T-helper 1 cell (primary cell): ENCODE data around the gene ALOX15B.
"Not testable (repeated sequence)": the region's sequence is repeated elsewhere in the genome, so short reads cannot be mapped to it uniquely, and the experiment has no call there.

ENCODE experiments used
- DNase-seq, 5 donors: peaks; one replicate each; pipeline ENCODE4 v3.0.0-alpha.2; 2012 to 2020

Gene ALOX15B

GRCh38 chr17:8013731-8014557, 24.9 kb upstream of the ALOX15B start:
- DNase-seq: no peak

GRCh38 chr17:8014558-8014850, 24.4 kb upstream of the ALOX15B start:
- DNase-seq: no peak

GRCh38 chr17:8015236-8015956, 23.5 kb upstream of the ALOX15B start:
- DNase-seq: no peak

GRCh38 chr17:8015957-8016631, 22.8 kb upstream of the ALOX15B start:
- no peak for DNase-seq

GRCh38 chr17:8016632-8017424, 22.0 kb upstream of the ALOX15B start:
- DNase-seq: peak in 1 of 5 donors; percentile 43

- no peak for DNase-seq
Observed at GRCh38 chr17:8018436-8018835, 20.4 kb upstream of the ALOX15B start.

GRCh38 chr17:8019166-8019565, 19.7 kb upstream of the ALOX15B start:
- no peak for DNase-seq

GRCh38 chr17:8019665-8020650, 18.9 kb upstream of the ALOX15B start:
- DNase-seq: no peak

GRCh38 chr17:8020776-8021564, 17.9 kb upstream of the ALOX15B start:
- DNase-seq: no peak

- DNase-seq: no peak
Observed at GRCh38 chr17:8021565-8022359, 17.1 kb upstream of the ALOX15B start.

- no peak for DNase-seq
Observed at GRCh38 chr17:8022360-8023003, 16.4 kb upstream of the ALOX15B start.

- not testable (repeated sequence) for DNase-seq
Observed at GRCh38 chr17:8024161-8024560, 14.7 kb upstream of the ALOX15B start.

GRCh38 chr17:8025176-8025911, 13.5 kb upstream of the ALOX15B start:
- no peak for DNase-seq

- no peak for DNase-seq
Observed at GRCh38 chr17:8029121-8029520, 9.7 kb upstream of the ALOX15B start.

- no peak for DNase-seq
Observed at GRCh38 chr17:8031261-8031661, 7.6 kb upstream of the ALOX15B start.

GRCh38 chr17:8031950-8032349, 6.9 kb upstream of the ALOX15B start:
- no peak for DNase-seq

GRCh38 chr17:8032442-8032841, 6.4 kb upstream of the ALOX15B start:
- no peak for DNase-seq

- DNase-seq: no peak
Observed at GRCh38 chr17:8039611-8040168, 831 bp downstream of the ALOX15B start.
